Endothelial cell of umbilical vein (primary cell): ENCODE results near the gene PPFIA3. TPM values are rescaled to one million over a fixed set of nuclear protein-coding genes. Genes with fewer than 3 reads are reported as not detected.
"Not testable (repeated sequence)": the region's sequence is repeated elsewhere in the genome, so short reads cannot be mapped to it uniquely, and the experiment has no call there.

Experiments used
- BruUV-seq: library from RNA; stranded (reverse); fragments of 400-500 nt; replicated peaks from 2 replicates; lab custom pipeline; 2021; lab: Mats Ljungman, UMichigan
- CTCF ChIA-PET: fragments of 300-600, 350-600 bp; sonication (Branson Sonifier 250); formaldehyde crosslinking; loops from one replicate; lab custom pipeline; 2021; ENCODE audit warnings: antibody characterized with exemption, inconsistent platforms; lab: Charles Lee
- POLR2A ChIA-PET: fragments of 300-600, 350-600 bp; sonication (Branson Sonifier 250); formaldehyde crosslinking; loops from one replicate; lab custom pipeline; 2021; ENCODE audit warnings: antibody characterized with exemption, inconsistent platforms; lab: Charles Lee
- DNase-seq: peaks from one replicate; pipeline ENCODE4 v3.0.0-alpha.2; 2011; ENCODE audit warnings: low read depth, low spot score
- FAIRE-seq: peaks from 2 replicates; lab custom pipeline; 2011; peaks lifted over from hg19 to GRCh38; lab: Jason Lieb, UNC
- H2AFZ ChIP-seq: 2 replicates; pipeline ENCODE4 v1.6.0; 2012; ENCODE audit warnings: low read depth, low read length, control low read depth, inconsistent platforms
- H3K27ac ChIP-seq: 2 replicates; pipeline ENCODE4 v1.5.1; 2011; ENCODE audit warnings: low read depth, mild to moderate bottlenecking, control low read depth, low read length, moderate library complexity; ENCODE audit not compliant: insufficient read depth
- H3K27me3 ChIP-seq, 2 experiments: 2 replicates each; pipeline versions ENCODE4 v1.6.0 to v1.6.1; 2011; ENCODE audit warnings: low read length in 2 of 2, mixed read lengths in 1 of 2; ENCODE audit not compliant: control insufficient read depth in 2 of 2, insufficient read depth in 2 of 2
- H3K36me3 ChIP-seq, 2 experiments: 2 replicates in 1 of 2; 3 replicates in 1 of 2; pipeline ENCODE4 v1.5.1; 2011; ENCODE audit warnings: low read length in 2 of 2, mild to moderate bottlenecking in 1 of 2, moderate library complexity in 1 of 2; ENCODE audit not compliant: control insufficient read depth in 2 of 2, insufficient read depth in 2 of 2; ENCODE audit errors: extremely low read depth in 1 of 2
- H3K4me1 ChIP-seq: 3 replicates; pipeline ENCODE4 v1.5.1; 2011; ENCODE audit warnings: mild to moderate bottlenecking, low read length; ENCODE audit not compliant: control insufficient read depth, insufficient read depth; ENCODE audit errors: extremely low read depth
- H3K4me2 ChIP-seq: 2 replicates; pipeline ENCODE4 v1.6.1; 2011; ENCODE audit warnings: low read length, control low read depth, mixed read lengths; ENCODE audit not compliant: insufficient read depth
- H3K4me3 ChIP-seq, 3 experiments: fragments of 200-600 bp in 1 of 3; sonication (generic), shearing (Covaris generic) in 1 of 3; replicated peaks in 1 of 3; 2 replicates each; pipeline ENCODE4 v1.5.1; 2011 to 2016; ENCODE audit warnings: control low read depth in 3 of 3, low read length in 3 of 3, mild to moderate bottlenecking in 2 of 3, inconsistent platforms in 1 of 3, low read depth in 1 of 3, moderate library complexity in 1 of 3; ENCODE audit not compliant: insufficient read depth in 1 of 3
- H3K79me2 ChIP-seq: 2 replicates; pipeline ENCODE4 v1.6.0; 2012; ENCODE audit warnings: low read length, inconsistent platforms; ENCODE audit not compliant: control insufficient read depth, insufficient read depth
- H3K9ac ChIP-seq: replicated peaks from 2 replicates; pipeline ENCODE3; 2011; ENCODE audit warnings: low read length, control low read depth; ENCODE audit not compliant: insufficient read depth; ENCODE audit errors: extremely low read depth
- H3K9me1 ChIP-seq: replicated peaks from 3 replicates; pipeline ENCODE4 v1.6.0; 2011; ENCODE audit warnings: mild to moderate bottlenecking, low read length; ENCODE audit not compliant: control insufficient read depth, insufficient read depth; ENCODE audit errors: extremely low read depth
- H3K9me3 ChIP-seq: replicated peaks from 2 replicates; pipeline ENCODE4 v1.5.1; 2012; ENCODE audit warnings: low read length, inconsistent platforms; ENCODE audit not compliant: control insufficient read depth, insufficient read depth
- H4K20me1 ChIP-seq: replicated peaks from 2 replicates; pipeline ENCODE3; 2011; ENCODE audit warnings: mild to moderate bottlenecking, low read length; ENCODE audit not compliant: control insufficient read depth, insufficient read depth; ENCODE audit errors: extremely low read depth
- EZH2 ChIP-seq: IDR thresholded peaks from 2 replicates; pipeline ENCODE4 v1.6.1; 2012; ENCODE audit warnings: borderline replicate concordance, low read depth, mild to moderate bottlenecking, moderate library complexity, low read length, inconsistent platforms; ENCODE audit not compliant: severe bottlenecking
- FOS ChIP-seq: IDR thresholded peaks from 2 replicates; pipeline ENCODE4 v1.6.1; 2011; ENCODE audit warnings: mild to moderate bottlenecking, low read length, moderate library complexity, borderline replicate concordance; ENCODE audit not compliant: insufficient read depth
- GATA2 ChIP-seq: IDR thresholded peaks from 2 replicates; pipeline ENCODE4 v1.7.0; 2011; ENCODE audit warnings: low read depth, mild to moderate bottlenecking, moderate library complexity, mixed read lengths, low read length; ENCODE audit not compliant: insufficient read length, insufficient read depth
- JUN ChIP-seq: IDR thresholded peaks from 2 replicates; pipeline ENCODE4 v1.6.1; 2011; ENCODE audit warnings: borderline replicate concordance, low read depth; ENCODE audit not compliant: insufficient read length, insufficient read depth
- MAX ChIP-seq: IDR thresholded peaks from 2 replicates; pipeline ENCODE4 v1.6.1; 2011; ENCODE audit not compliant: insufficient read depth, insufficient read length
- MYC ChIP-seq: IDR thresholded peaks from one replicate; pipeline ENCODE4 v1.6.1; 2011; ENCODE audit warnings: mild to moderate bottlenecking, low read depth, low read length
- POLR2A ChIP-seq: IDR thresholded peaks from 2 replicates; pipeline ENCODE4 v1.6.1; 2012; ENCODE audit warnings: low read depth, mild to moderate bottlenecking, control low read depth, low read length
- POLR2AphosphoS5 ChIP-seq: IDR thresholded peaks from 2 replicates; pipeline ENCODE4 v1.6.1; 2012; ENCODE audit warnings: low read depth, mild to moderate bottlenecking, control low read depth, low read length, moderate library complexity; ENCODE audit not compliant: insufficient read depth
- dilution Hi-C: fragments of 300-500 bp; cut with MboI; formaldehyde crosslinking; loops from one replicate; pipeline ENCODE4 v1.15.0; 2019; ENCODE audit warnings: low sequenced_read_pairs; ENCODE audit not compliant: extremely low pct_ligation_motif_present
- intact Hi-C: fragments of 100-400 bp; cut with micrococcal nuclease; formaldehyde crosslinking; loops from one replicate; pipeline ENCODE4 v1.10.0; 2022
- polyA plus RNA-seq, 4 experiments: library from polyadenylated mRNA; depleted of rRNA in 3 of 4; stranded (reverse) in 3 of 4; unstranded in 1 of 4; fragments of >200 nt; gene quantifications; 2 replicates each; pipeline versions ENCODE4 v1.2.1 to v1.2.3, GENCODE V29; 2011 to 2012; ENCODE audit warnings: missing spikeins in 1 of 4
- total RNA-seq: library from RNA; stranded (reverse); gene quantifications from 2 replicates; pipeline ENCODE4 v1.2.3, GENCODE V29; 2021

PPFIA3 gene
- total and polyA plus RNA-seq, 2 donors (not counting 3 experiments of a cell fraction or from before 2014, with no cell fraction given), result 1.3 to 2.0 TPM

- H3K9ac ChIP-seq, dilution Hi-C loops, intact Hi-C loops, H3K79me2 ChIP-seq, POLR2A ChIA-PET, H4K20me1 ChIP-seq, H3K9me3 ChIP-seq, H3K4me1 ChIP-seq, H3K4me2 ChIP-seq, DNase-seq, FAIRE-seq, BruUV-seq, H3K27me3 ChIP-seq, H3K9me1 ChIP-seq, H3K4me3 ChIP-seq, CTCF ChIA-PET, H3K27ac ChIP-seq, H2AFZ ChIP-seq, H3K36me3 ChIP-seq: not testable (repeated sequence)
Observed at GRCh38 chr19:49182010-49182847, 62.9 kb downstream of the PPFIA3 start.

DNA sequence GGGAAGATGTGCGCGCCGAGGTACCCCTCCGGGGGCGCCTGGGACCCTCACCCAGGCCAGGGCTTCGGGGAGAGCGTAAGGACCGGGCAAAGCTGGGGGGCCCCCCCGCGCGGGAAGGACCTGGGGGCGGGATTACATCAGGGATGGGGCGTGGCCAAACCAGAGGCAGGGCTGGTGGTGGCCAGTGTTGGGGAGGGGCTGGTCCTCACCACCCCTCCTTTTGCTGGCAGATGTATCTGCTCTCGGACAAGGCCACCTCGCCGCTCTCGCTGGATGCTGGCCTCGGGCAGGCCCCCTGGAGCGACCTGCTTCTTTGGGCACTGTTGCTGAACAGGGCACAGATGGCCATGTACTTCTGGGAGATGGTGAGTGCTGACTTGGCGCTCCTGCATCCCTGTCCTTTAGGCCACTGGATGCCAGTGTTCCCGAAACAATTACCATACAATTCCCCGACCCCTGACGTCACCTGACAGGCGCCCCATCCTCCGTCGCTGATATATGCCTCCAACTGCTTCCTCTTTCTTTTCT, 63.6 kb downstream of the PPFIA3 start:
- H3K4me2 ChIP-seq, result no peak overlapping the region
- no peak for TF ChIP-seq POLR2A
- no peak for TF ChIP-seq MAX
- TF ChIP-seq EZH2, result no peak
- no peak for TF ChIP-seq MYC
- TF ChIP-seq JUN, result no peak
- TF ChIP-seq FOS, result no peak
- TF ChIP-seq GATA2, result no peak
- TF ChIP-seq POLR2AphosphoS5, result no peak
- DNase-seq (no peak), FAIRE-seq (no peak)
- H2AFZ ChIP-seq, result no peak overlapping the region
- H3K27ac ChIP-seq, result no peak overlapping the region
- H3K79me2 ChIP-seq, result no peaks in the 10 kb centered on the region
- H4K20me1 ChIP-seq, result no peaks in the 10 kb centered on the region
- no peak overlapping the region for H3K9ac ChIP-seq
- ChIA-PET POLR2A (no interaction called here), CTCF (no interaction called here)
- H3K4me3 ChIP-seq, result no peak overlapping the region
- H3K4me1 ChIP-seq, result no peaks in the 10 kb centered on the region
- BruUV-seq, result no TSS peak
- dilution Hi-C loops (no loop called here), intact Hi-C loops (no loop called here)
- no peaks in the 10 kb centered on the region for H3K27me3 ChIP-seq
- no peaks in the 10 kb centered on the region for H3K9me3 ChIP-seq
- H3K36me3 ChIP-seq, result peaks cover 0 to 2% of the 10 kb centered on the region in 2 experiments
- H3K9me1 ChIP-seq, result no peaks in the 10 kb centered on the region
